Measurements from ENCODE around the gene FOXA2. TPM values are rescaled to one million over a fixed set of nuclear protein-coding genes. Genes with fewer than 3 reads are reported as not detected.
"Not testable (repeated sequence)": the region's sequence is repeated elsewhere in the genome, so short reads cannot be mapped to it uniquely, and the experiment has no call there.

The FOXA2 gene
- total and polyA plus RNA-seq, 5 donors: not detected

DNA sequence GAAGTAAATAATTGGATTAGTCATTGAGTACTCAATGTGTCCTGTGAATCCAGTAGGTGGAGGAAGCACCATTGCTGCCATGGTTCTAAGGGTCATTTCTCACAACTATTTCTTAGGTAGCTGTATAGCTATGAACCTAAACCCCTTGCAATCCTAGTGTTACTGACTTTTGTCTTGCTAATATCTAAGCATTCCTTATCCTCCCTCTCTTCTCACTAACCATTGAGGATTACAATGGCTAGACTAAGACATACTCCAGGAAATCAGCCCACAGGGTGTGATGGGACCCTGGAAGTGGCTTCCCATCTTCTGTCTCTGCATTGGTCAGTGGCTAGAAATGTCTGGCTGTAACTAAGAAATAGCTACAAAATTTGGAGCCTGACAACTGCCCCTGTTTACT is 27.3 kb upstream of the FOXA2 start:
- H3K27me3 ChIP-seq (ENCODE audit: control insufficient read depth, insufficient read depth): peaks cover 6% of the 10 kb centered on the region
- no peak overlapping the region for H3K4me3 ChIP-seq (ENCODE audit: low read length)
- H3K9me3 ChIP-seq (ENCODE audit: control insufficient read depth, low read length): no peaks in the 10 kb centered on the region
- H3K27ac ChIP-seq (ENCODE audit: low read length): no peak overlapping the region
- H3K4me1 ChIP-seq (ENCODE audit: control insufficient read depth, insufficient read depth, low read length): no peaks in the 10 kb centered on the region
- intact Hi-C loops (cut with DNase I): no loop called here
- DNase-seq: no peak
- no peak for ATAC-seq

- WGBS: 25% methylated on average over 2 of the region's 2 CpGs
- DNase-seq: no peak
- Histone ChIP-seq H3K27ac (ENCODE audit: low read length) (no peak overlapping the region), H3K9me3 (ENCODE audit: control insufficient read depth, low read length) (no peaks in the 10 kb centered on the region), H3K27me3 (ENCODE audit: control insufficient read depth, insufficient read depth) (peaks cover 6% of the 10 kb centered on the region), H3K4me3 (ENCODE audit: low read length) (no peak overlapping the region), H3K4me1 (ENCODE audit: control insufficient read depth, insufficient read depth, low read length) (no peaks in the 10 kb centered on the region)
- no peak for ATAC-seq
- intact Hi-C loops (cut with DNase I): no loop called here
Measured at GRCh38 chr20:22607695-22608094, 23.3 kb upstream of the FOXA2 start.

GRCh38 chr20:22604815-22605214 is 20.4 kb upstream of the FOXA2 start:
- Histone ChIP-seq H3K9me3 (ENCODE audit: control insufficient read depth, low read length) (no peaks in the 10 kb centered on the region), H3K27me3 (ENCODE audit: control insufficient read depth, insufficient read depth) (no peaks in the 10 kb centered on the region), H3K4me3 (ENCODE audit: low read length) (no peak overlapping the region), H3K27ac (ENCODE audit: low read length) (no peak overlapping the region), H3K4me1 (ENCODE audit: control insufficient read depth, insufficient read depth, low read length) (no peaks in the 10 kb centered on the region)
- ATAC-seq (no peak), DNase-seq (no peak)
- intact Hi-C loops (cut with DNase I): no loop called here

DNA sequence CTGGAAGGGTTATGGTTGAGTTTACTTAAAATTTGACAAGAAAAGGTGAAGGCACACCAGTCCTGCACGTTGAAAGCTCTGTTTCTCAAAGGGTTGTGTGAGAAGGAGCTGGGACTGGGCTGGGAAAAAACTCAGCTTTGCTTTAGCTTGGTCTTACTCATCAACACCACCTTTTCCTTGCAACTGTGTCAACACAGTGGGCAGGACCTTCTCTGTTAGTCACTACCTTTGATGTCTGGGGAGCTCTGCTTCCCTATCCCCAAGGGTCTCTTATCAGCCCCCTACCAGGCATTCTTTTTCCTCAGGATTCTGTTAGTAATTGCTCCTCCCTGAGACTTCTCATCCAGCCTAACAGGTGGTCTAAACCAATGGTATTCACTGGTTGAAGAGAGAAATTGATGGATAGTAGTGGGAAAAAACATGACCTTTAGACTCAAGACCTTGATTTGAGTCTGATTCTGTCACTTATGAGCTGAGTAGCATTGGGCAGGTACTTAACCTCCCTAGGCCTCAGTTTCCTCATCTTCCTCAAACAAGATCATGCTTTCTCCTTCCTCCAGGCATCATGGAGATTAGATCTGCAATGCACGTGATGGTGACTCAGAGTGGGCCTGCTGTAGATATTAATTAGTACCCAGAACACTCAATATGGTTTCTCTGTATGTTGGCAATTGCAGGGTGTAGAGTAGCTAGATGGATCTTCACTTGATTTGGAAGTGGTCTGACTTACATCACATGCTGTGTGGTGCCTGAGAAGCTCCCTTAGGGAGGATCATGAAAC is 17.2 kb upstream of the FOXA2 start:
- intact Hi-C loops (cut with DNase I): no loop called here
- no peak overlapping the region for H3K27ac ChIP-seq (ENCODE audit: low read length)
- no peaks in the 10 kb centered on the region for H3K9me3 ChIP-seq (ENCODE audit: control insufficient read depth, low read length)
- no peak overlapping the region for H3K4me3 ChIP-seq (ENCODE audit: low read length)
- no peaks in the 10 kb centered on the region for H3K27me3 ChIP-seq (ENCODE audit: control insufficient read depth, insufficient read depth)
- WGBS: 35% methylated on average over 2 of the region's 2 CpGs
- DNase-seq: no peak
- no peaks in the 10 kb centered on the region for H3K4me1 ChIP-seq (ENCODE audit: control insufficient read depth, insufficient read depth, low read length)
- no peak for ATAC-seq

- H3K4me3 ChIP-seq (ENCODE audit: low read length); H3K27me3 ChIP-seq (ENCODE audit: control insufficient read depth, insufficient read depth); H3K27ac ChIP-seq (ENCODE audit: low read length); intact Hi-C loops (cut with DNase I); H3K4me1 ChIP-seq (ENCODE audit: control insufficient read depth, insufficient read depth, low read length); ATAC-seq; DNase-seq; H3K9me3 ChIP-seq (ENCODE audit: control insufficient read depth, low read length): not testable (repeated sequence)
- 98% methylated on average over 2 of the region's 2 CpGs for WGBS
Measured at GRCh38 chr20:22599258-22599657, 14.9 kb upstream of the FOXA2 start.

- Histone ChIP-seq H3K27ac (ENCODE audit: low read length) (no peak overlapping the region), H3K27me3 (ENCODE audit: control insufficient read depth, insufficient read depth) (peaks cover 13% of the 10 kb centered on the region), H3K4me3 (ENCODE audit: low read length) (no peak overlapping the region), H3K4me1 (ENCODE audit: control insufficient read depth, insufficient read depth, low read length) (no peaks in the 10 kb centered on the region), H3K9me3 (ENCODE audit: control insufficient read depth, low read length) (no peaks in the 10 kb centered on the region)
- 54% methylated on average over 1 of the region's 1 CpG for WGBS
- intact Hi-C loops (cut with DNase I): no loop called here
- DNase-seq: no peak
- no peak for ATAC-seq
Measured at GRCh38 chr20:22597303-22597702, 12.9 kb upstream of the FOXA2 start.

DNA sequence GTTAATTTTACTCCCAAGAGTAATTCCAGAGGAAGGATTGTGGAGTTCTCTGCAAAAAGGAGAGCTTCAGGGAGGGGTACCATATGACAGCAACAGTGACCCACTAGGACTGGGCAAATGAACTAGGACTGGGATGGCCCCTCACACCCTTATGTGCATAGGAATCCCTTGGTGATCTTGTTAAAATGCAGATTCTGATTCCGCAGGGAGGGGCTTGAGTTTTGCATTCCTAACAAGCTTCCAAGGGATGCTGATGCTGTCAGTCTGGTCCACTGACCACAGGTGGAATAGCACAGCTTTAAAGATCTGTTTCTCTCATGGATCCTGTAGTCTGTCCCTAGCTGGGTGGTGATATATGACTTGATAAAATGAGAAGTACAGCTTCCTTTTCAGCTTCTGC is 6.3 kb upstream of the FOXA2 start:
- Histone ChIP-seq H3K4me3 (ENCODE audit: low read length) (no peak overlapping the region), H3K9me3 (ENCODE audit: control insufficient read depth, low read length) (no peaks in the 10 kb centered on the region), H3K27me3 (ENCODE audit: control insufficient read depth, insufficient read depth) (peaks cover 10% of the 10 kb centered on the region), H3K4me1 (ENCODE audit: control insufficient read depth, insufficient read depth, low read length) (no peaks in the 10 kb centered on the region), H3K27ac (ENCODE audit: low read length) (no peak overlapping the region)
- WGBS: 7% methylated on average over 1 of the region's 1 CpG
- no peak for DNase-seq
- intact Hi-C loops (cut with DNase I): no loop called here
- no peak for ATAC-seq

DNA sequence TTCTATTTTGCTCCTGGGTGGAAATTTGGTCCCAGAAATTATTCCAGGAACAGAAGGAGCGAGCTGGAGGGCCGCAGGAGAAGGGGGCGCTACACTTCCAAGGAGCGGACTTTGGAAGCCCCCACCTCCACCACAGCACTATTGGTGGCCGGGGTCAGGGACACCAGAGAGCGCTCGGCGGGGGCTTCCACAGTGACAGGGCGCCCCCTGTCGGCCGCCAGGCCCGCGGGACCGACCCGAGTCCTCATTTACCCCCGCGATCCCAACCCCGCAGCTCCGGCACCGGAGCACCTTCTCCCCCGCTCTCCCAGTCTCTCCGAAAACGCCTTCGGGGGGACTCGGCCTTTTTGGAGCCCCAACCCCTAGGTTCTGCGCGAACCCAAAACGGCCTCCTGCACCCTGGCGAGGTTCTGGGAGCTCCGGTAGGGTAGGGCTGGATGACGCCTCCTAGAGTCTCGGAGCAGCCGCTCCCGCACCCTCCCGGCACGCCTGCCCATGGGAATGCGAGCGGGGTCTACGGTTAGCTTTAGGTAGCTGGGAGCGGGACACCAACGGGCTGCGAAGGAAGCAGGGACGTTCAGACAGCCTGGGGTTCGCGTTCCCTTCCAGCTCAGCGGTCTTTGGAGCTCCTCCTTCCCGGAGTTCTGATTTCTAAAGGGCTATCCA is 2.4 kb upstream of the FOXA2 start:
- no peak overlapping the region for H3K4me3 ChIP-seq (ENCODE audit: low read length)

DNA sequence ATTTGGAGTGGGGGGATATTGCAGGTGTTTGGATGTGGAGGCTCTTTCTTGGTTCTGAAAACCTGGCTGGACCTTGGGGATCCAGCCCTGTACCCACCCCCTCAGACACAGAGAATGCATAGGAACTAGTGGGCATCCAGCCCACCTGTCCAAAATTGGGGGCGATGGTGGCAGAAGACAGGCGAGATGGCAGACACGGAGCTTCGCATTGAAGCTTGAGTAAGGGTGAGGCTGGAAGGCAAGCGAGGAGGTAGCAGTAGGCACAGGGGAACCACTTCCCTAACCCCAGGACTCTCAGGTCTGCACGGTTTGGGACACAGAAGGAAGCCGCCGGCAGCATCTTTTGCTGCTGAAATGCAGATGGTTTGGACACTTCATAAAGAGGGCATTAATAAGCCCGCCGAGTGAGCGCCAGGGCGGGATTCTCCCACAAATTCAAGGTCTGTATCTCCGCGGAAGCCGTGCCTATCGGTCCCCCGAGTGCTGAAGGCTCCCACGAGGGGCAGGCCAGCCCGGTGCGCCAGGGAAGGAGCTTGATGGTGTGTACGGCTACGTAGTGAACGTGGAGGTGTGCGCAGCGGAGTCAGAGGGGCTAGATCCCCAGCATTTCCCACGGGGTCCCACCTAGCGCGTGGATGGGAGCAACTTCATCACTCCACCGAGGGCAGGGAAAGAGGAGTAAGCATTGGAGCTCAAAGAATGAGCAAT is 1.6 kb upstream of the FOXA2 start:
- no peaks in the 10 kb centered on the region for H3K4me1 ChIP-seq (ENCODE audit: control insufficient read depth, insufficient read depth, low read length)
- DNase-seq: no peak
- H3K9me3 ChIP-seq (ENCODE audit: control insufficient read depth, low read length): no peaks in the 10 kb centered on the region
- no peaks in the 10 kb centered on the region for H3K27me3 ChIP-seq (ENCODE audit: control insufficient read depth, insufficient read depth)
- H3K27ac ChIP-seq (ENCODE audit: low read length): no peak overlapping the region
- 9% methylated on average over 29 of the region's 29 CpGs for WGBS
- no peak overlapping the region for H3K4me3 ChIP-seq (ENCODE audit: low read length)
- ATAC-seq: no peak
- intact Hi-C loops (cut with DNase I): no loop called here

More for the DNA sequence above, 2.4 kb upstream of the FOXA2 start:
- DNase-seq: peak; percentile 55 to 82 (median 70)
- 3% methylated on average over 47 of the region's 47 CpGs for WGBS
- Histone ChIP-seq H3K27ac (ENCODE audit: low read length) (no peak overlapping the region), H3K4me1 (ENCODE audit: control insufficient read depth, insufficient read depth, low read length) (no peaks in the 10 kb centered on the region), H3K9me3 (ENCODE audit: control insufficient read depth, low read length) (no peaks in the 10 kb centered on the region), H3K27me3 (ENCODE audit: control insufficient read depth, insufficient read depth) (no peaks in the 10 kb centered on the region)
- intact Hi-C loops (cut with DNase I): no loop called here
- ATAC-seq: peak; percentile 57

DNA sequence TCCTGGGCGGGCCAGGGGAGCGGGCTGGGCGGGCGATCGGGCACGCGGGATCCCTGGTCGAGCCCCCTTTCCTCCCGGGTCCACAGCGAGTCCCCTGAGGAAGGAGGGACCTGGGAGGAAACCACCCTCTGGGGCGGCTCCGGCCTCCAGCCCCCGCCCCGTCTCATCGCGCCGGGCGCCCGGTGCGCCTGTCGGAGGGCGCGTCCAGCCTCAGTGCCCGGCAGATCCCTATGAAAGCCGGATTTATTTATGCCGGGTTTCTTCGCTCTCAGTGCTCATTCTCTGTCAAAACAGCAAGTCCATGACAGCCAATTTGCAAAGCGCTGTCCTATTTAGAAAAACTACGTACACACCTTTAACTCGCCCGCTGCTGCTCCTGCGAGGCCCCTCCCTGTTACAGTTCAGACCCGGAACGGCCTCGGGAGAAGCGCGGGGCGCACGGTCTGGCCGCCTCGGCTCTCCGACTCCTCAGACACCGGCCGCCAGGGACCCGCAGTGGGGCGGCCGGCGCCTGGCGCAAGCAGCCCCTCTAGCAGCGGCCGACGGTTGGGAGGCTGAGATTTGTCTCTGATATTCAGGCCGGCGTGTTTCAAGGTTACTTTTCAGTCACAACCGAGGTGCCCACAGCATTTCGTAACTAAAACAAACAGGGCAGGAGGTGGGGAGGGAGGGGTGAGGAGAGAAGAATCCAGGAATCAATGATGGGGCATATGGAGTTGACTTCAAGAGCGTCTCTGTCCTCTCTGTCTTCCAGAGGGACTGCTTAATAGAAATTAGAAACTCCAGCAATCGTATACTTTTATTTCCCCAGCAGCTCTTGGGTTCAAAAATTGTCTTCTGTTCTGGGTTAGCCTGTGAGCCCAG is 782 bp upstream of the FOXA2 start:
- no peak overlapping the region for H3K27ac ChIP-seq (ENCODE audit: low read length)
- no peak for DNase-seq
- no peaks in the 10 kb centered on the region for H3K9me3 ChIP-seq (ENCODE audit: control insufficient read depth, low read length)
- ATAC-seq: no peak
- intact Hi-C loops (cut with DNase I): no loop called here
- H3K4me1 ChIP-seq (ENCODE audit: control insufficient read depth, insufficient read depth, low read length): no peaks in the 10 kb centered on the region
- no peak overlapping the region for H3K4me3 ChIP-seq (ENCODE audit: low read length)
- WGBS: 3% methylated on average over 58 of the region's 58 CpGs
- H3K27me3 ChIP-seq (ENCODE audit: control insufficient read depth, insufficient read depth): no peaks in the 10 kb centered on the region
